ENCODE results near the gene CISD2. TPM values are rescaled to one million over a fixed set of nuclear protein-coding genes. Genes with fewer than 3 reads are reported as not detected.
"Not testable (repeated sequence)": the region's sequence is repeated elsewhere in the genome, so short reads cannot be mapped to it uniquely, and the experiment has no call there.

The CISD2 gene
- total RNA-seq, 3 donors from 2014 or later = 29.0 to 36.9 (median 29.1) TPM

- no peaks in the 10 kb centered on the region for H3K4me1 Mint-ChIP-seq (ENCODE audit: low read depth)
- H3K27me3 Mint-ChIP-seq (ENCODE audit: low read depth) = no peaks in the 10 kb centered on the region
- H3K9me3 Mint-ChIP-seq = peaks cover 43% of the 10 kb centered on the region
- DNase-seq (no peak), ATAC-seq (no peak)
- H3K4me3 Mint-ChIP-seq = no peak overlapping the region
- peaks cover 45% of the 10 kb centered on the region for H3K36me3 Mint-ChIP-seq (ENCODE audit: insufficient read depth)
Observed at GRCh38 chr4:102918859-102919258, 50.1 kb downstream of the CISD2 start.

- H3K27me3 Mint-ChIP-seq (ENCODE audit: low read depth); H3K4me3 Mint-ChIP-seq; H3K4me1 Mint-ChIP-seq (ENCODE audit: low read depth); ATAC-seq; DNase-seq: not testable (repeated sequence)
- Mint-ChIP-seq H3K9me3 (peaks cover 34% of the 10 kb centered on the region), H3K36me3 (ENCODE audit: insufficient read depth) (peaks cover 40% of the 10 kb centered on the region)
Observed at GRCh38 chr4:102919697-102920096, 50.9 kb downstream of the CISD2 start.

DNA sequence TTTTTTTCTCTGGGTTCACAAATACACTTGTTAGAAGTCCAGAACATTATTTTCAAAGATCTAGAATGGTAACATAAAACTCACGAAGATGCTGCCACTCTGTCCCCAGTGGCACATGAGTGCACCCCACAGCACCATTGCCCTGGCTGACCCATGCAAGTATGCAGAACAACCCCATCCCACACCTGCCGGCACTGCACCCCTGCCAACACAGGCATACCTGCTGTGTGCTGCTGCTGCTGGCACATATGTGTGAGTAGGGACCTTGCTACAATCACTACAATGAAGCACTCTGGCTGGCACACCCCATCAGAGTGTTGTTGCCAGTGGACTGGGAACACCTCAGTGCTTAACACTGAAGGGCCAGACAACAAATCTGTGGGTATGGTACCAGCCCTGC, 66.9 kb downstream of the CISD2 start:
- Mint-ChIP-seq H3K36me3 (ENCODE audit: insufficient read depth) (peaks cover 9% of the 10 kb centered on the region), H3K4me1 (ENCODE audit: low read depth) (no peaks in the 10 kb centered on the region), H3K27me3 (ENCODE audit: low read depth) (no peaks in the 10 kb centered on the region), H3K4me3 (no peak overlapping the region), H3K9me3 (no peaks in the 10 kb centered on the region)
- ATAC-seq (no peak), DNase-seq (no peak)

DNA sequence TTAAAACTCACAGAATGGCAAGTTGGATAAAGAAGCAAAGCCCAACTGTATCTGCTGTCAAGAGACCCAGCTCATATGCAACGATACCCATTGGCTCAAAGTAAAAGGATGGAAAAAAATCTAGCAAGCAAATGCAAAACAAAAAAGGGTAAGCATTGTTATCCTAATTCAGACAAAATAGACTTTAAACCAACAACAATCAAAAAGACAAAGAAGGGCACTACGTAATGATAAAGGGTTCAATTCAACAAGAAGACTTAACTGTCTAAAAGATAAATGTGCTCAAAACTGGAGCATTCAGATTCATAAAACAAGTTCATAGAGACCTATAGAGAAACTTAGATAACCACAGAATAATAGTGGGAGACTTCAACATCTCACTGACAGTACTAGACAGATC, 69.3 kb downstream of the CISD2 start:
- H3K9me3 Mint-ChIP-seq; DNase-seq; H3K27me3 Mint-ChIP-seq (ENCODE audit: low read depth); H3K4me1 Mint-ChIP-seq (ENCODE audit: low read depth); ATAC-seq; H3K4me3 Mint-ChIP-seq: not testable (repeated sequence)
- peaks cover 13% of the 10 kb centered on the region for H3K36me3 Mint-ChIP-seq (ENCODE audit: insufficient read depth)

Other genes starting within 250 kb of the CISD2 start
- 1 to 10 TPM; 2.6 to 4.6 (median 2.7) TPM for gene MANBA, start 108.0 kb upstream of the CISD2 start, total RNA-seq
- gene UBE2D3, start 41.4 kb upstream of the CISD2 start, total RNA-seq = 100 to 1,000 TPM; 575 to 579 (median 577) TPM
- under 1 TPM; 0.47 to 0.68 (median 0.56) TPM for gene SLC9B1, start 150.7 kb downstream of the CISD2 start, total RNA-seq
- gene SLC9B2, start 207.8 kb downstream of the CISD2 start, total RNA-seq = 10 to 100 TPM; 41.7 to 47.0 (median 44.4) TPM
- gene BDH2, start 230.8 kb downstream of the CISD2 start, total RNA-seq = 1 to 10 TPM; 6.7 to 9.0 (median 7.3) TPM

All from activated T-cell treated with anti-CD3 and anti-CD28 coated beads, Interleukin-2, amount 50 U/mL, for 4 hours (primary cell).